IMR-90 (cell line): Measurements from ENCODE around the gene INCA1. TPM values are rescaled to one million over a fixed set of nuclear protein-coding genes. Genes with fewer than 3 reads are reported as not detected.

Experiments
- ATAC-seq: fragments of 200-7000 bp; cut with Tn5 transposase; 2 replicates; pipeline ENCODE4 v1.9.1; 2020; ENCODE audit warnings: low read depth, mild to moderate bottlenecking, moderate library complexity
- BruUV-seq: library from RNA; stranded (reverse); fragments of 400-500 nt; replicated peaks from 2 replicates; lab custom pipeline; 2021; lab: Mats Ljungman, UMichigan
- CTCF ChIA-PET: fragments of 300-600 bp; formaldehyde crosslinking; extraction: SDS; loops from one replicate; lab custom pipeline; 2021; ENCODE audit warnings: antibody characterized with exemption; lab: Yijun Ruan, JAX
- POLR2A ChIA-PET: fragments of 300-600 bp; sonication (Branson Sonifier 250); formaldehyde crosslinking; loops from one replicate; lab custom pipeline; 2022; ENCODE audit warnings: antibody characterized with exemption; ENCODE audit not compliant: unreplicated experiment; lab: Charles Lee
- DNase-seq: peaks from one replicate; pipeline ENCODE4 v3.0.0; 2013
- H2AFZ ChIP-seq: replicated peaks from 2 replicates; pipeline ENCODE3; 2013; ENCODE audit warnings: low read length, mild to moderate bottlenecking; ENCODE audit not compliant: poor library complexity
- H2AK5ac ChIP-seq: 2 replicates; pipeline ENCODE4 v1.6.1; 2013; ENCODE audit warnings: low read depth, low read length, inconsistent platforms
- H2AK9ac ChIP-seq: replicated peaks from 2 replicates; pipeline ENCODE3; 2013; ENCODE audit warnings: mild to moderate bottlenecking, low read depth, low read length, moderate library complexity; ENCODE audit not compliant: poor library complexity
- H2BK120ac ChIP-seq: 2 replicates; pipeline ENCODE4 v1.6.1; 2013; ENCODE audit warnings: low read depth, low read length, inconsistent platforms
- H2BK15ac ChIP-seq: 3 replicates; pipeline ENCODE4 v1.6.1; 2013; ENCODE audit warnings: low read depth, low read length, inconsistent platforms
- H2BK20ac ChIP-seq: 2 replicates; pipeline ENCODE4 v1.6.1; 2013; ENCODE audit warnings: low read depth, mild to moderate bottlenecking, inconsistent platforms, low read length, moderate library complexity
- H2BK5ac ChIP-seq: 2 replicates; pipeline ENCODE4 v1.6.1; 2013; ENCODE audit warnings: mild to moderate bottlenecking, low read depth, low read length, inconsistent platforms; ENCODE audit not compliant: poor library complexity, severe bottlenecking
- H3K14ac ChIP-seq: replicated peaks from 2 replicates; pipeline ENCODE4 v1.6.1; 2013; ENCODE audit warnings: low read depth, low read length, inconsistent platforms
- H3K18ac ChIP-seq: 2 replicates; pipeline ENCODE4 v1.6.1; 2013; ENCODE audit warnings: low read depth, low read length, control low read depth
- H3K23ac ChIP-seq: 2 replicates; pipeline ENCODE4 v1.6.1; 2013; ENCODE audit warnings: low read depth, low read length, inconsistent platforms
- H3K27ac ChIP-seq: 2 replicates; pipeline ENCODE4 v1.5.1; 2013; ENCODE audit warnings: mild to moderate bottlenecking, control low read depth, low read length; ENCODE audit not compliant: insufficient read depth
- H3K27me3 ChIP-seq: 2 replicates; pipeline ENCODE4 v1.6.1; 2013; ENCODE audit warnings: low read length; ENCODE audit not compliant: control insufficient read depth, insufficient read depth
- H3K36me3 ChIP-seq: 2 replicates; pipeline ENCODE4 v1.6.1; 2013; ENCODE audit warnings: low read length, mixed read lengths; ENCODE audit not compliant: control insufficient read depth, insufficient read depth
- H3K4ac ChIP-seq: 2 replicates; pipeline ENCODE4 v1.6.1; 2013; ENCODE audit warnings: low read depth, low read length, inconsistent platforms
- H3K4me1 ChIP-seq: 2 replicates; pipeline ENCODE4 v1.6.1; 2013; ENCODE audit warnings: low read length, mixed read lengths; ENCODE audit not compliant: control insufficient read depth, insufficient read depth
- H3K4me2 ChIP-seq: 2 replicates; pipeline ENCODE4 v1.6.1; 2013; ENCODE audit warnings: low read depth, mild to moderate bottlenecking, control low read depth, low read length, moderate library complexity
- H3K4me3 ChIP-seq: 2 replicates; pipeline ENCODE4 v1.5.1; 2013; ENCODE audit warnings: low read depth, mild to moderate bottlenecking, control low read depth, low read length, moderate library complexity; ENCODE audit not compliant: insufficient read depth
- H3K56ac ChIP-seq: 2 replicates; pipeline ENCODE4 v1.6.1; 2013; ENCODE audit warnings: low read length, inconsistent platforms; ENCODE audit not compliant: insufficient read depth; ENCODE audit errors: extremely low read depth
- H3K79me1 ChIP-seq, 2 experiments: 2 replicates each; pipeline ENCODE4 v1.6.1; 2013; ENCODE audit warnings: low read length in 2 of 2, inconsistent platforms in 1 of 2, low read depth in 1 of 2
- H3K9ac ChIP-seq: 2 replicates; pipeline ENCODE4 v1.6.1; 2013; ENCODE audit warnings: low read depth, low read length, control low read depth
- H3K9me1 ChIP-seq: 2 replicates; pipeline ENCODE4 v1.6.1; 2013; ENCODE audit warnings: low read length, inconsistent platforms; ENCODE audit not compliant: insufficient read depth
- H3K9me3 ChIP-seq: 2 replicates; pipeline ENCODE4 v1.6.1; 2013; ENCODE audit warnings: low read length; ENCODE audit not compliant: control insufficient read depth, insufficient read depth
- H4K20me1 ChIP-seq: 2 replicates; pipeline ENCODE4 v1.6.1; 2013; ENCODE audit warnings: low read length, inconsistent platforms; ENCODE audit not compliant: insufficient read depth
- H4K5ac ChIP-seq: 2 replicates; pipeline ENCODE4 v1.6.1; 2013; ENCODE audit warnings: mild to moderate bottlenecking, low read depth, low read length, control low read depth
- H4K8ac ChIP-seq, 2 experiments: 2 replicates each; pipeline ENCODE4 v1.6.1; 2013; ENCODE audit warnings: low read depth in 2 of 2, low read length in 2 of 2, control low read depth in 1 of 2, inconsistent platforms in 1 of 2
- H4K91ac ChIP-seq: 2 replicates; pipeline ENCODE4 v1.6.1; 2013; ENCODE audit warnings: low read depth, low read length, inconsistent platforms; ENCODE audit not compliant: insufficient read depth
- BHLHE40 ChIP-seq: fragments of 150-350 bp; IDR thresholded peaks from 2 replicates; pipeline ENCODE4 v1.6.1; 2016; ENCODE audit warnings: mild to moderate bottlenecking, low read depth, low read length
- CEBPB ChIP-seq: IDR thresholded peaks from 2 replicates; pipeline ENCODE4 v1.6.1; 2012; ENCODE audit warnings: low read depth, low read length, improper control_type of control experiment
- FOS ChIP-seq: fragments of 150-350 bp; IDR thresholded peaks from 2 replicates; pipeline ENCODE4 v1.6.1; 2016; ENCODE audit warnings: low read depth, low read length
- MAFK ChIP-seq: IDR thresholded peaks from 2 replicates; pipeline ENCODE4 v1.6.1; 2012; ENCODE audit warnings: low read depth, low read length, improper control_type of control experiment
- MAZ ChIP-seq: IDR thresholded peaks from 2 replicates; pipeline ENCODE4 v1.6.1; 2012; ENCODE audit warnings: low read depth, mild to moderate bottlenecking, low read length, improper control_type of control experiment, moderate library complexity, borderline replicate concordance
- MXI1 ChIP-seq: IDR thresholded peaks from 2 replicates; pipeline ENCODE4 v1.6.1; 2012; ENCODE audit warnings: low read depth, mild to moderate bottlenecking, low read length, moderate library complexity, borderline replicate concordance
- NFE2L2 ChIP-seq: fragments of 150-350 bp; IDR thresholded peaks from 2 replicates; pipeline ENCODE4 v1.6.1; 2016; ENCODE audit warnings: low read depth, mild to moderate bottlenecking, low read length
- POLR2A ChIP-seq: IDR thresholded peaks from 2 replicates; pipeline ENCODE4 v1.6.1; 2012; ENCODE audit warnings: mild to moderate bottlenecking, low read depth, low read length
- RAD21 ChIP-seq: IDR thresholded peaks from 2 replicates; pipeline ENCODE4 v1.6.1; 2012; ENCODE audit warnings: low read length, improper control_type of control experiment
- RCOR1 ChIP-seq: IDR thresholded peaks from 2 replicates; pipeline ENCODE4 v1.6.1; 2012; ENCODE audit warnings: mild to moderate bottlenecking, low read length, improper control_type of control experiment; ENCODE audit not compliant: insufficient replicate concordance
- RFX5 ChIP-seq: IDR thresholded peaks from 2 replicates; pipeline ENCODE4 v1.8.0; 2012; ENCODE audit warnings: low read depth, mild to moderate bottlenecking, low read length, moderate library complexity
- SMC3 ChIP-seq: fragments of 150-350 bp; IDR thresholded peaks from 2 replicates; pipeline ENCODE4 v1.6.1; 2016; ENCODE audit warnings: low read depth, mild to moderate bottlenecking, antibody characterized with exemption, low read length, moderate library complexity
- WGBS, 2 experiments: methylation state at CpG; one replicate each; pipeline versions ENCODE4 v1.1.5 to v1.1.7; 2013; ENCODE audit warnings: missing lambda C conversion rate in 2 of 2; ENCODE audit not compliant: insufficient read length in 1 of 2; ENCODE audit errors: extremely low coverage in 2 of 2; 5-methylcytosine and 5-hydroxymethylcytosine counted together
- dilution Hi-C: fragments of 300-500 bp; cut with HindIII; formaldehyde crosslinking; loops from one replicate; pipeline ENCODE4 v1.14.3; 2018; ENCODE audit warnings: low sequenced_read_pairs; ENCODE audit not compliant: unreplicated experiment
- in situ Hi-C: fragments of 300-500 bp; cut with MboI; formaldehyde crosslinking; loops from 3 replicates; pipeline ENCODE4 v1.14.3; 2019; ENCODE audit warnings: low sequenced_read_pairs, inconsistent platforms, mixed read lengths
- intact Hi-C: fragments of 100-400 bp; cut with micrococcal nuclease; formaldehyde crosslinking; loops from 2 replicates; pipeline ENCODE4 v1.10.0; 2022
- polyA plus RNA-seq, 3 experiments: library from polyadenylated mRNA; depleted of rRNA; stranded (reverse); fragments of >200 nt; gene quantifications; 2 replicates each; pipeline ENCODE4 v1.2.3, GENCODE V29; 2012; ENCODE audit warnings: low replicate concordance in 1 of 3
- total RNA-seq: library from RNA; depleted of rRNA; stranded (reverse); fragments of >200 nt; gene quantifications from 2 replicates; pipeline ENCODE4 v1.2.3, GENCODE V29; 2012
- TF ChIP-seq, protein P1 (sequence below): fragments of 150-350 bp; IDR thresholded peaks from 2 replicates; pipeline ENCODE4 v1.6.1; 2017; ENCODE audit warnings: mild to moderate bottlenecking, antibody characterized with exemption, low read length, low read depth
- TF ChIP-seq, protein P2 (sequence below): conservative IDR thresholded peaks from 2 replicates; pipeline ENCODE4 v1.5.1; 2012; ENCODE audit warnings: mild to moderate bottlenecking, low read depth, low read length, improper control_type of control experiment
- TF ChIP-seq, protein P3 (sequence below): fragments of 150-350 bp; IDR thresholded peaks from 2 replicates; pipeline ENCODE4 v1.6.1; 2016; ENCODE audit warnings: low read depth, mild to moderate bottlenecking, low read length, moderate library complexity, borderline replicate concordance

The INCA1 gene
- total and polyA plus RNA-seq, 2 of the 4 experiments (the other 2 are of a cell fraction), result 0.18 to 0.51 TPM

DNA sequence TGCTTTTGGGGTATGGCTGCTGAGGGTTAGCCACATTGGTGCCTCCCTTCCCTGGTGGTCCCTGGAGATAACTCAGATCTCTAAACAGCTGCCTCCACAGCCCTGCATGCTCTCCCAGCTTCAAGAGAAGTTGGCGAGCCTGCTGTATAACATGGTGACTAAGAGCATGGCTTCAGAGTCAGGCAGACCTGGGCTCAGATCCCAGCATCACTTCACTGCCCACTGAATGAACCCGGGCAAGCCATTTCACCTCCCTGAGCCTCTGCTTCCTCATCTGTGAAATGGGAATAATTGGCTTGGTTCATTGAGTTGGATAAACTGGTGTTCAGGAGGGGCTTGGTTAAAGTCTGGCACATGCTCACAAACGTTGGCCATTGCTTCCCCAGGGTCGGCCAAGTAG, 17.0 kb upstream of the INCA1 start:
- Histone ChIP-seq H2BK15ac (no peak overlapping the region), H4K8ac (no peak overlapping the region), H3K14ac (no peak overlapping the region), H2AFZ (no peak overlapping the region), H4K5ac (no peak overlapping the region), H3K9ac (no peak overlapping the region), H3K79me1 (peaks cover 20 to 22% of the 10 kb centered on the region in 2 experiments), H2BK20ac (no peak overlapping the region), H3K56ac (no peak overlapping the region), H3K9me1 (peaks cover 8% of the 10 kb centered on the region), H3K4me3 (no peak overlapping the region), H2BK5ac (no peak overlapping the region), H3K36me3 (peaks cover 51% of the 10 kb centered on the region), H3K27ac (no peak overlapping the region), H2BK120ac (no peak overlapping the region), H3K27me3 (no peaks in the 10 kb centered on the region), H3K9me3 (no peaks in the 10 kb centered on the region), H2AK5ac (no peak overlapping the region), H3K23ac (no peak overlapping the region), H3K4me2 (no peak overlapping the region), H3K18ac (no peak overlapping the region), H2AK9ac (no peak overlapping the region), H4K20me1 (peaks cover 6% of the 10 kb centered on the region; the same call in 1 of the 2 replicates), H3K4ac (no peak overlapping the region), H4K91ac (no peak overlapping the region), H3K4me1 (no peaks in the 10 kb centered on the region; the same call in 1 of the 2 replicates)
- in situ Hi-C loops (no loop called here), intact Hi-C loops (no loop called here), dilution Hi-C loops (no loop called here)
- ATAC-seq (no peak), DNase-seq (no peak)
- BruUV-seq, result no TSS peak
- CTCF ChIA-PET, result no interaction called here
- WGBS, 2 experiments, result no CpG with 5 or more reads among the region's 4 CpGs
- POLR2A ChIA-PET, result no interaction called here
- TF ChIP-seq RCOR1 (no peak), SMC3 (no peak), RFX5 (no peak), NFE2L2 (no peak), CEBPB (no peak), MXI1 (no peak), MAZ (no peak), RAD21 (no peak), FOS (no peak), POLR2A (no peak), BHLHE40 (no peak), MAFK (no peak)
- TF ChIP-seq, protein P1, sequence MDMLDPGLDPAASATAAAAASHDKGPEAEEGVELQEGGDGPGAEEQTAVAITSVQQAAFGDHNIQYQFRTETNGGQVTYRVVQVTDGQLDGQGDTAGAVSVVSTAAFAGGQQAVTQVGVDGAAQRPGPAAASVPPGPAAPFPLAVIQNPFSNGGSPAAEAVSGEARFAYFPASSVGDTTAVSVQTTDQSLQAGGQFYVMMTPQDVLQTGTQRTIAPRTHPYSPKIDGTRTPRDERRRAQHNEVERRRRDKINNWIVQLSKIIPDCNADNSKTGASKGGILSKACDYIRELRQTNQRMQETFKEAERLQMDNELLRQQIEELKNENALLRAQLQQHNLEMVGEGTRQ, result no peak
- TF ChIP-seq, protein P2, sequence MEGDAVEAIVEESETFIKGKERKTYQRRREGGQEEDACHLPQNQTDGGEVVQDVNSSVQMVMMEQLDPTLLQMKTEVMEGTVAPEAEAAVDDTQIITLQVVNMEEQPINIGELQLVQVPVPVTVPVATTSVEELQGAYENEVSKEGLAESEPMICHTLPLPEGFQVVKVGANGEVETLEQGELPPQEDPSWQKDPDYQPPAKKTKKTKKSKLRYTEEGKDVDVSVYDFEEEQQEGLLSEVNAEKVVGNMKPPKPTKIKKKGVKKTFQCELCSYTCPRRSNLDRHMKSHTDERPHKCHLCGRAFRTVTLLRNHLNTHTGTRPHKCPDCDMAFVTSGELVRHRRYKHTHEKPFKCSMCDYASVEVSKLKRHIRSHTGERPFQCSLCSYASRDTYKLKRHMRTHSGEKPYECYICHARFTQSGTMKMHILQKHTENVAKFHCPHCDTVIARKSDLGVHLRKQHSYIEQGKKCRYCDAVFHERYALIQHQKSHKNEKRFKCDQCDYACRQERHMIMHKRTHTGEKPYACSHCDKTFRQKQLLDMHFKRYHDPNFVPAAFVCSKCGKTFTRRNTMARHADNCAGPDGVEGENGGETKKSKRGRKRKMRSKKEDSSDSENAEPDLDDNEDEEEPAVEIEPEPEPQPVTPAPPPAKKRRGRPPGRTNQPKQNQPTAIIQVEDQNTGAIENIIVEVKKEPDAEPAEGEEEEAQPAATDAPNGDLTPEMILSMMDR, result no peak
- TF ChIP-seq, protein P3, sequence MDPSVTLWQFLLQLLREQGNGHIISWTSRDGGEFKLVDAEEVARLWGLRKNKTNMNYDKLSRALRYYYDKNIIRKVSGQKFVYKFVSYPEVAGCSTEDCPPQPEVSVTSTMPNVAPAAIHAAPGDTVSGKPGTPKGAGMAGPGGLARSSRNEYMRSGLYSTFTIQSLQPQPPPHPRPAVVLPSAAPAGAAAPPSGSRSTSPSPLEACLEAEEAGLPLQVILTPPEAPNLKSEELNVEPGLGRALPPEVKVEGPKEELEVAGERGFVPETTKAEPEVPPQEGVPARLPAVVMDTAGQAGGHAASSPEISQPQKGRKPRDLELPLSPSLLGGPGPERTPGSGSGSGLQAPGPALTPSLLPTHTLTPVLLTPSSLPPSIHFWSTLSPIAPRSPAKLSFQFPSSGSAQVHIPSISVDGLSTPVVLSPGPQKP, result no peak
